ENCODE data around the gene SFXN3.
"Not testable (repeated sequence)": the region's sequence is repeated elsewhere in the genome, so short reads cannot be mapped to it uniquely, and the experiment has no call there.

The SFXN3 gene

GRCh38 chr10:101034404-101034803 is 3.4 kb downstream of the SFXN3 start:
- in situ Hi-C loops (cut with HindIII; ENCODE audit: low sequenced_read_pairs): not testable (repeated sequence)

- in situ Hi-C loops (cut with HindIII; ENCODE audit: low sequenced_read_pairs): no loop called here
Measured at GRCh38 chr10:101035314-101035713, 4.3 kb downstream of the SFXN3 start.

GRCh38 chr10:101035916-101036702 is 5.1 kb downstream of the SFXN3 start:
- in situ Hi-C loops (cut with HindIII; ENCODE audit: low sequenced_read_pairs): no loop called here

- in situ Hi-C loops (cut with HindIII; ENCODE audit: low sequenced_read_pairs): no loop called here
Measured at GRCh38 chr10:101036726-101037125, 5.7 kb downstream of the SFXN3 start.

- in situ Hi-C loops (cut with HindIII; ENCODE audit: low sequenced_read_pairs): no loop called here
Measured at GRCh38 chr10:101038484-101038883, 7.5 kb downstream of the SFXN3 start.

GRCh38 chr10:101040061-101040460 is 9.0 kb downstream of the SFXN3 start:
- in situ Hi-C loops (cut with HindIII; ENCODE audit: low sequenced_read_pairs): no loop called here

GRCh38 chr10:101040851-101041250 is 9.8 kb downstream of the SFXN3 start:
- in situ Hi-C loops (cut with HindIII; ENCODE audit: low sequenced_read_pairs): no loop called here

- in situ Hi-C loops (cut with HindIII; ENCODE audit: low sequenced_read_pairs): no loop called here
Measured at GRCh38 chr10:101041252-101041761, 10.3 kb downstream of the SFXN3 start.

- in situ Hi-C loops (cut with HindIII; ENCODE audit: low sequenced_read_pairs): no loop called here
Measured at GRCh38 chr10:101042118-101042517, 11.1 kb downstream of the SFXN3 start.

GRCh38 chr10:101042667-101043362 is 11.8 kb downstream of the SFXN3 start:
- in situ Hi-C loops (cut with HindIII; ENCODE audit: low sequenced_read_pairs): no loop called here

- in situ Hi-C loops (cut with HindIII; ENCODE audit: low sequenced_read_pairs): no loop called here
Measured at GRCh38 chr10:101043363-101043707, 12.3 kb downstream of the SFXN3 start.

- in situ Hi-C loops (cut with HindIII; ENCODE audit: low sequenced_read_pairs): no loop called here
Measured at GRCh38 chr10:101044117-101044516, 13.1 kb downstream of the SFXN3 start.

GRCh38 chr10:101046332-101047238 is 15.6 kb downstream of the SFXN3 start:
- in situ Hi-C loops (cut with HindIII; ENCODE audit: low sequenced_read_pairs): no loop called here

- in situ Hi-C loops (cut with HindIII; ENCODE audit: low sequenced_read_pairs): no loop called here
Measured at GRCh38 chr10:101047268-101047667, 16.2 kb downstream of the SFXN3 start.

- in situ Hi-C loops (cut with HindIII; ENCODE audit: low sequenced_read_pairs): no loop called here
Measured at GRCh38 chr10:101047961-101048892, 17.2 kb downstream of the SFXN3 start.

- in situ Hi-C loops (cut with HindIII; ENCODE audit: low sequenced_read_pairs): no loop called here
Measured at GRCh38 chr10:101050208-101051069, 19.4 kb downstream of the SFXN3 start.

- in situ Hi-C loops (cut with HindIII; ENCODE audit: low sequenced_read_pairs): no loop called here
Measured at GRCh38 chr10:101052285-101052684, 21.3 kb downstream of the SFXN3 start.

- in situ Hi-C loops (cut with HindIII; ENCODE audit: low sequenced_read_pairs): no loop called here
Measured at GRCh38 chr10:101053516-101053915, 22.5 kb downstream of the SFXN3 start.

- in situ Hi-C loops (cut with HindIII; ENCODE audit: low sequenced_read_pairs): no loop called here
Measured at GRCh38 chr10:101054351-101054750, 23.3 kb downstream of the SFXN3 start.

Measured in DLD1 (cell line).